ENCODE measurements around the gene DENND2C. TPM values are rescaled to one million over a fixed set of nuclear protein-coding genes. Genes with fewer than 3 reads are reported as not detected.

DENND2C gene
- total RNA-seq, 2 experiments from 2014 or later: 0.31 to 0.47 TPM

DNA sequence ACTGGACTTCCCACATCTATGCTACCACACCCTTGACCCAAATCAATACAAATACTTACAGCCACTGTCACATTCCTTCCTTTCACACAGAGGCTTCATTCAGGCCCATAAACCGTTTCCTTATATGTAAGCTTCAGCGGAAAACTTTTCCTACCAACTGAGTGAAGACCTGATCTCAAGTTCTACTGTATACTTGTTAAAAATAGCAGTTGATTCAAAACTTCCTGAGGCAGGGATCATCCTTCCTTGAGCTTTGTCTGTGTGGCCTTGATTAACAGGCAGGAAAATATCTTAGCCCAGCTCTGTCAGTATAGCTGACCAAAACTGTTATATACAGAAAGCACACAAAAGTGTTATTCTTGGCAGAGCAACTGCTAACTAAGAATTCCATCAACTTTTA is 42.7 kb downstream of the DENND2C start:
- H3K9me3 Mint-ChIP-seq: no peaks in the 10 kb centered on the region
- H3K4me1 Mint-ChIP-seq (ENCODE audit: low read depth): no peaks in the 10 kb centered on the region
- no peaks in the 10 kb centered on the region for H3K36me3 Mint-ChIP-seq (ENCODE audit: low read depth)
- no peak overlapping the region for H3K27ac Mint-ChIP-seq
- H3K4me3 Mint-ChIP-seq: no peak overlapping the region
- H3K27me3 Mint-ChIP-seq (ENCODE audit: low read depth): peaks cover 10% of the 10 kb centered on the region
- CTCF ChIA-PET: no interaction called here
- intact Hi-C loops (cut with micrococcal nuclease): no loop called here
- DNase-seq: no peak

DNA sequence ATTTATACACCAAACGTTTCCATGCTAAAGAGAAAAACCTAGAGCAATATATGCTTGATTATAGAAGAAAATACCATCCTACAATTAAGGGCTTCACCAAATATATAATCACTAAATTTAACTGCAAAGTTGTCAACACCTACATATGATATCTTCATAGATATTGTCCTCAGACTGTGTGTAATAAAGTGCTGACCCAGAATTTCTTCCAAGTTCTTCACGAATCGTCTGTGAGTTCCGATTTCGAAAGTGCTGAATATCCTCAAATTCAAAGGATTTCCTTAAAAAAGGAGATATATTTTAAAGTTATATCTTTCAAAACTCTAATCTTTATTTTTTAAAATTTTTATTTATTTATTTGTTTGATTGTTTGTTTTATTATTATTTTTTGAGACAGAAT is 46.5 kb downstream of the DENND2C start:
- Mint-ChIP-seq H3K27me3 (ENCODE audit: low read depth) (no peaks in the 10 kb centered on the region), H3K9me3 (no peaks in the 10 kb centered on the region), H3K27ac (no peak overlapping the region), H3K36me3 (ENCODE audit: low read depth) (no peaks in the 10 kb centered on the region), H3K4me3 (no peak overlapping the region), H3K4me1 (ENCODE audit: low read depth) (no peaks in the 10 kb centered on the region)
- no peak for DNase-seq
- intact Hi-C loops (cut with micrococcal nuclease): no loop called here
- CTCF ChIA-PET: interaction anchor here (1.0 to 1.1 kb wide), 2 partner anchors 10 to 97 kb away, joined by 4 read pairs; no protein-coding TSS in a partner anchor

DNA sequence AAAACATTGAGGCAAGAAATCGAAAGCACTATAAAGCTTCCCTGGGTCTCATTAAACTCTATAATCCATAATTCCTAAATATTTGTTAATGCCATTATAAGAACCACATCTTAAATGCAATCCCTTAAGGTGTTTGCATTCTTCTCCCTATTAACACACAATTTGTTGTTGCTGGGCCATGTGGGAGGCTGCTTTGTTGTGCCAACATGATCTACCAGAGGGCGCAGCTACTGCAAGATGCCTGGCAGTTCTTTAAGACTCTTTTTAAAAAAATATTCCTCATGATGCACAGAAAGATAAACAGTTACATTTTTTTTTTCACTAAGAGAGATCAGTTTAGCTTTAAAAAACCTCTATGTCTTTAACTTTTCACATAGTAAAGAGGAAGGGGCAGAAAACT is 49.4 kb downstream of the DENND2C start:
- Mint-ChIP-seq H3K4me1 (ENCODE audit: low read depth) (no peaks in the 10 kb centered on the region), H3K27ac (no peak overlapping the region), H3K27me3 (ENCODE audit: low read depth) (no peaks in the 10 kb centered on the region), H3K4me3 (no peak overlapping the region), H3K36me3 (ENCODE audit: low read depth) (peaks cover 2% of the 10 kb centered on the region), H3K9me3 (no peaks in the 10 kb centered on the region)
- intact Hi-C loops (cut with micrococcal nuclease): no loop called here
- DNase-seq: no peak
- CTCF ChIA-PET: interaction anchor here (0.5 to 0.6 kb wide), 2 partner anchors 18 to 275 kb away, joined by 4 read pairs; no protein-coding TSS in a partner anchor

DNA sequence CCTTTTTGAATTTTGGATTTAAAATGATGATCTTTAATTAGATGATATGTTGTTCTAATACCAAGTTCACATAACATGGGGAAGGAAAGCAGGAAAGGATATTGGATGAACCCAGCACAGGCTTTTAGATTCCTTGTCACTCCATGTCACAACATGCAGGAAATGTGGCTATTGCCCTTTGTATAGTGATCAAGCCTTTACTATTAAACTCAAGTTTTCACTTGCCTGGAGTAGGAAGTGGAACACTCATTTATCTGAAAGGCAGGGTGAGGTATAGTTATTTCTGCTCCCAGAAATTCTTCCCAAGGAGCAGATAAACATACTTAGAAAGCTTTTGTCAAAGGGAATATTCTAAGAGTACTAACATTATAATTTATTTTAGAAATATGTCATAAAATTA is 51.2 kb downstream of the DENND2C start:
- no peak for DNase-seq
- H3K36me3 Mint-ChIP-seq (ENCODE audit: low read depth): peaks cover 2% of the 10 kb centered on the region
- intact Hi-C loops (cut with micrococcal nuclease): no loop called here
- no peak overlapping the region for H3K27ac Mint-ChIP-seq
- CTCF ChIA-PET: no interaction called here
- no peaks in the 10 kb centered on the region for H3K4me1 Mint-ChIP-seq (ENCODE audit: low read depth)
- no peak overlapping the region for H3K4me3 Mint-ChIP-seq
- no peaks in the 10 kb centered on the region for H3K9me3 Mint-ChIP-seq
- H3K27me3 Mint-ChIP-seq (ENCODE audit: low read depth): peaks cover 2% of the 10 kb centered on the region

DNA sequence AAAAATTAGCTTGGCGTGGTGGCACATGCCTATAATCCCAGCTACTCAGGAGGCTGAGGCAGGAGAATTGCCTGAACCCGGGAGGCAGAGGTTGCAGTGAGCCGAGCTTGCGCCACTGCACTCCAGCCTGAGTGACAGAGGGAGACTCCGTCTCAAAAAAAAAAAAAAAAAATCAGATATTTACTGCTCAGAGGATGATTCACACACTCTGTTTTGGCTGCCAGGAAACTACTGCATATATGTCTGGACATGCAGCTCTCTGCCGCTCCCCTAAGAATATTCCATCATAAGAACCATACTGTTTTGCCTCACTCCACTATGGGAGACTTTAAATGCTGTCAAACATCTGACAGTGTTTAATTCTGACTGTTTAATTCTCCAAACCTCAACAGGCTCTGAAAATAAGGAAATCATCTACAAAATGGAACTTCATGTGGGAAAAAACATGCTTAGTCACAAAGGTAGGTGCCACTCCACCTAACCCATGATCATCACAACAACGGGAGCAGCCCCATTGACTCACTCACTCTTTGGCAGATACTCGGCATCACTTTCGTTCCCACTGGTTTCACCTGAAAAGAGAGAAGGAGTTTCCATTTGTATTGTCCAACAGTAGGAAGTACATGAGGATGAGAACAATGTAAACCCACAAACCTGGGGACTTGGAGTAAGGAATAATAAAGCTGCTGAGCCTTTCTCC is 59.2 kb downstream of the DENND2C start:
- Mint-ChIP-seq H3K4me3 (no peak overlapping the region), H3K4me1 (ENCODE audit: low read depth) (no peaks in the 10 kb centered on the region), H3K36me3 (ENCODE audit: low read depth) (no peaks in the 10 kb centered on the region), H3K27me3 (ENCODE audit: low read depth) (peaks cover 2% of the 10 kb centered on the region), H3K9me3 (no peaks in the 10 kb centered on the region), H3K27ac (no peak overlapping the region)
- intact Hi-C loops (cut with micrococcal nuclease): no loop called here
- no peak for DNase-seq
- CTCF ChIA-PET: no interaction called here

DNA sequence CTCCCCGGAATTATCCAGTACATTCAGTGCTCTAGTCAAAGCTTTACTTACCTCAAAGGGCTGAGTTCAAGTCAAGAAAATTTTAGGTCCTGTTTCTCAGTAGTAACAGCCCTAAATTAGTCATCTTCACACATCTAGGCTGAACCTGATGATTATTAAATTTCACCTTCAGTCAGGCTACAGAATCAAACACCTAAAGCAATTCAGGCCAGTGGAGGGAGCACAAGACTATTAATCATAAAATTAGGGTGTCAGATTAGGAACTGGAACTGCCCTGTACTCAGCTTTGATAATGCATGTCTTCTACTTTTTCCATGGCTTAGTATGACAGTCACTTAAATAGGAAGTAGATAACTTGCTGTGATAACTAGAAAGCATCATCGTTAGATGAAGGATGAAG is 60.0 kb downstream of the DENND2C start:
- Mint-ChIP-seq H3K4me3 (no peak overlapping the region), H3K9me3 (no peaks in the 10 kb centered on the region), H3K27me3 (ENCODE audit: low read depth) (peaks cover 2% of the 10 kb centered on the region), H3K36me3 (ENCODE audit: low read depth) (no peaks in the 10 kb centered on the region), H3K4me1 (ENCODE audit: low read depth) (no peaks in the 10 kb centered on the region), H3K27ac (no peak overlapping the region)
- CTCF ChIA-PET: no interaction called here
- intact Hi-C loops (cut with micrococcal nuclease): no loop called here
- no peak for DNase-seq

DNA sequence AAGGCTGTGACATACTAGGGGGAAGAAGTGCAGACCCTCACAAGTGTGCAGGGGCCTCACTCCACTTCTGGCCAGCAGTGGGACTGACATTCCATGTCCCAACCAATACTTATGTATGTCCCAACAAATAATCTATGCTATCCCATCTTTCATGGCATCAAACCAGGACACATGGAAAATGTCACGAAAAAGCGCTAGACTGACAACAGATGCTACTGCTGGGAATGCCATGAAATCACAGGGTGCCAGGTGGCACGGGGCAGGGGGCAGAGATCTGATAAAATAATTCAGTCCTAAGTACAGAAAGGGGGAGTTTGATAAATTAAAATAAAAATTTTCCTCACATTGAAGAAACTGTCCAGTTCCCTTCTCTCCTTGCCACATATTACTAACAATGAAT is 60.8 kb downstream of the DENND2C start:
- intact Hi-C loops (cut with micrococcal nuclease): no loop called here
- H3K4me1 Mint-ChIP-seq (ENCODE audit: low read depth): no peaks in the 10 kb centered on the region
- no peak overlapping the region for H3K4me3 Mint-ChIP-seq
- H3K36me3 Mint-ChIP-seq (ENCODE audit: low read depth): no peaks in the 10 kb centered on the region
- CTCF ChIA-PET: no interaction called here
- no peak overlapping the region for H3K27ac Mint-ChIP-seq
- H3K27me3 Mint-ChIP-seq (ENCODE audit: low read depth): no peaks in the 10 kb centered on the region
- DNase-seq: no peak
- H3K9me3 Mint-ChIP-seq: no peaks in the 10 kb centered on the region

DNA sequence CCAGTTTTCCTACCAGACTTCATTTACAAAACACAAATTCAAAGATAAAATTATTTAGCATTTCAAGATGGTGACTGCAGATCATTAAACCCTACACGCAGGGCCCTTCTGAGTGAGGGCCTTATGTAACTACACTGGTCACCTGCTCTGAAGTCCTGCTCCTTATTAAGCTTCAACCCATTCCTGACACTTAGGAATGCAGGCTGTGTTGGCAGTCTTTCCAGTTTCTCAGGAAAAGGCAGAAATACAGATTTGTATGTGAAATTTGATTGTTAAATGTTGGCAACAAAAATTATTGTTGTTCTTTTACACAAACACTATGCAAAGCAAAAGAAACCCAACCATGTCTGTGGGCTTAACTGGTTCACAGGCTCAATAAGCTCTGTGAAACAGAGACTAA is 62.6 kb downstream of the DENND2C start:
- intact Hi-C loops (cut with micrococcal nuclease): no loop called here
- CTCF ChIA-PET: interaction anchor here (0.7 kb wide), 1 partner anchor 176 kb away, joined by 3 read pairs; no protein-coding TSS in a partner anchor
- H3K4me3 Mint-ChIP-seq: no peak overlapping the region
- H3K27me3 Mint-ChIP-seq (ENCODE audit: low read depth): no peaks in the 10 kb centered on the region
- H3K27ac Mint-ChIP-seq: no peak overlapping the region
- no peaks in the 10 kb centered on the region for H3K36me3 Mint-ChIP-seq (ENCODE audit: low read depth)
- no peaks in the 10 kb centered on the region for H3K4me1 Mint-ChIP-seq (ENCODE audit: low read depth)
- no peak for DNase-seq
- no peaks in the 10 kb centered on the region for H3K9me3 Mint-ChIP-seq

DNA sequence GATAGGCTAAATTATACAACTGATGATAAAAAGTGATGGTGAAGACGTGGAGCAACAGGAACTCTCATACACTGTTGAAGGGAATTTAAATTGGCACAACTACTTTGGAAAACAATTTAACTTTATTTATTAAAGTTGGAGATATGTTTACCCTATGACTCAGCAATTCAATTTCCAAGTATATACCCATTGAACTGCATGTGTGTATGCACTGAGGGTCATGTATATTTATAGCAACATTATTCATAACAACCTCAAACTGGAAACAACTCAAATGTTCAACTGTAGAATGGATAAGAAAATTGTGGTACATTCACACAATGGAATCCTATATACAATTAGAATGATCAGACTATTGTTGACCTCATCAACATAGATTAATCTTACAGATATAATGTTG is 71.9 kb downstream of the DENND2C start:
- Mint-ChIP-seq H3K9me3 (no peaks in the 10 kb centered on the region), H3K27ac (no peak overlapping the region), H3K4me1 (ENCODE audit: low read depth) (no peaks in the 10 kb centered on the region), H3K4me3 (no peak overlapping the region), H3K27me3 (ENCODE audit: low read depth) (no peaks in the 10 kb centered on the region), H3K36me3 (ENCODE audit: low read depth) (no peaks in the 10 kb centered on the region)
- intact Hi-C loops (cut with micrococcal nuclease): no loop called here
- CTCF ChIA-PET: no interaction called here
- no peak for DNase-seq

DNA sequence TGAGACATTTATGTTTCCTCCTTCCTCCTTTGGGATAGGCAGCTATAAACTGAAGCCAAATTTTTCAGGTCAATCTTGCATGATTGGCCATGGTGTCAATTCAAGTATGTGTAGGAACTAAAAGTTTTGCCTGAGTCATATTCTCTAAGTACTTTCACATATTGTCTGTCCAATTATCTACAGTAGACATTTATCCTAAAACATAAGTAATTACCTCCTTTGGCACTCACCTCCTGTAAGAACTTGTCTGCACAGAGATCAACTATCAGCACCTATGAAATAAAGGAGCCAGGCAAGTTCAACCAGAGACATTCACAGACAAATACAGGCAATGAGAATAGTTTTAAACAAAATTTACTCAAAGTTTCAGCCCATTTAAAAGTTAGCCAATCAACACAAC is 74.2 kb downstream of the DENND2C start:
- Mint-ChIP-seq H3K4me3 (no peak overlapping the region), H3K9me3 (no peaks in the 10 kb centered on the region), H3K4me1 (ENCODE audit: low read depth) (no peaks in the 10 kb centered on the region), H3K36me3 (ENCODE audit: low read depth) (no peaks in the 10 kb centered on the region), H3K27ac (no peak overlapping the region), H3K27me3 (ENCODE audit: low read depth) (no peaks in the 10 kb centered on the region)
- CTCF ChIA-PET: no interaction called here
- DNase-seq: no peak
- intact Hi-C loops (cut with micrococcal nuclease): no loop called here

DNA sequence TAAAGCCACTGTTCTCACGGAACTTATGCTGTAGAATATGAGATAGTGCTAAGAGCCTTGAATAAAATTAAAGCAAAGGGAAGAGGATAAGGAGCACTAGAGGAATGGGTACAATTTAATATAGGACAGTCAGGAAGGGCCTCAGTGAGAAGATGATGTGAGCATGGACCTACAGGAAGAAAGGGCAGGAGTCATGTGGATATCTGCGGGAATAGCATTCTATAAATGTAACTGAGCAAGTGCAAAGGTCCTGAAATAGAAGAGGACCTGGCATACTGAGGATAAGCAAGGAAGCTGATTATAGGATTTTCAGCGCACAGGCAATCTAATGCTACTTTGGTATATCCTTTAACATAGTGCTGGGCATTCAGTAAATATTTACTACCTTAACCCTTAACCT is 75.8 kb downstream of the DENND2C start:
- intact Hi-C loops (cut with micrococcal nuclease): no loop called here
- Mint-ChIP-seq H3K27ac (no peak overlapping the region), H3K9me3 (no peaks in the 10 kb centered on the region)

DNA sequence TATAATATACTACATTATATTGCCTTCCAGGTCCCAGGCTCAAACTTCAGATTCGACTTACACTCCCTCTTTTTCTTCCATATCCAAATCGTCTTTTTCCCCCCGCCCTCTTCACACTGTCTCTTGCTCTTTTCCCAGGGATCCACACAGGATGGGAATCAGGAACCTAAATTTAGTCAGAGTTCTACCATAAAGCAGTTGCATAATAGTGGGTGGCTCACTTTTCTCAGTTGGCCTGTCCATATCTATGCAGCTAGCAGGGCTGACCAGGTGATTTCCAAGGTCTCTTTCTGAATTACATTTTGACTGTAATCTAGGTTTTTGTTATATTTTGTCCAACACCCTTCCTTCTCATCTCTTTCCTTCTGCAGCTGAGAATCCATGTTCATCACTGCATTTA is 80.7 kb downstream of the DENND2C start:
- CTCF ChIA-PET: no interaction called here
- Mint-ChIP-seq H3K36me3 (ENCODE audit: low read depth) (no peaks in the 10 kb centered on the region), H3K27me3 (ENCODE audit: low read depth) (no peaks in the 10 kb centered on the region), H3K4me3 (no peak overlapping the region), H3K27ac (no peak overlapping the region), H3K4me1 (ENCODE audit: low read depth) (no peaks in the 10 kb centered on the region), H3K9me3 (no peaks in the 10 kb centered on the region)
- no peak for DNase-seq
- intact Hi-C loops (cut with micrococcal nuclease): no loop called here

More for the DNA sequence above, 75.8 kb downstream of the DENND2C start:
- CTCF ChIA-PET: no interaction called here
- DNase-seq: no peak
- Mint-ChIP-seq H3K4me1 (ENCODE audit: low read depth) (no peaks in the 10 kb centered on the region), H3K36me3 (ENCODE audit: low read depth) (no peaks in the 10 kb centered on the region), H3K4me3 (no peak overlapping the region), H3K27me3 (ENCODE audit: low read depth) (no peaks in the 10 kb centered on the region)

DNA sequence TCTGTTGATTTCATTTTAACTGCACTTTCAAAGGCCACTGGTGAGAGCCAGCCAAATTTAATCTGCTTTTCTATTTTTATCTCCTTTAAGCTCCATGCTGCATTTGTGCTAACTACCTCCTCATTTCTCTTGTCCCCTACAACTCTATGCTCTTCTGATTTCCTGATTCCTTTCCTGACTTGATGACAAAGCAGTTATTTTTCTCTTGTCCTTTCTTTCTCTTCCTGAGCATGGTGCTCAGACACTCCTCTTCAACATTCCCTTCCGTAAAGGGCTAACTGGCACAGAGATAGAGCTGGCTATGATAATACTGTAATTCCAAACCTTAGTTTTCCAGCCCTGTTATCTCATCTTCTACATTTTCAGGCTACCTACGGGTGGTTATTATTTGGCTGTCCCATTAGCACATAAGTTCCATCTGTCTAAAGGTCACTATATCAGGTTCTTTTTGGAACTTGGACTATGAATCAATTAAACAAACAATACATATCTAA is 81.6 kb downstream of the DENND2C start:
- Mint-ChIP-seq H3K4me1 (ENCODE audit: low read depth) (no peaks in the 10 kb centered on the region), H3K9me3 (no peaks in the 10 kb centered on the region), H3K4me3 (no peak overlapping the region), H3K27me3 (ENCODE audit: low read depth) (no peaks in the 10 kb centered on the region), H3K27ac (no peak overlapping the region), H3K36me3 (ENCODE audit: low read depth) (no peaks in the 10 kb centered on the region)
- no peak for DNase-seq
- intact Hi-C loops (cut with micrococcal nuclease): no loop called here
- CTCF ChIA-PET: interaction anchor here (1.0 kb wide), 1 partner anchor 254 kb away, joined by 3 read pairs; no protein-coding TSS in a partner anchor
